ENCODE data around the gene ECT2.
"Not testable (repeated sequence)": the region's sequence is repeated elsewhere in the genome, so short reads cannot be mapped to it uniquely, and the experiment has no call there.

The ECT2 gene, protein sequence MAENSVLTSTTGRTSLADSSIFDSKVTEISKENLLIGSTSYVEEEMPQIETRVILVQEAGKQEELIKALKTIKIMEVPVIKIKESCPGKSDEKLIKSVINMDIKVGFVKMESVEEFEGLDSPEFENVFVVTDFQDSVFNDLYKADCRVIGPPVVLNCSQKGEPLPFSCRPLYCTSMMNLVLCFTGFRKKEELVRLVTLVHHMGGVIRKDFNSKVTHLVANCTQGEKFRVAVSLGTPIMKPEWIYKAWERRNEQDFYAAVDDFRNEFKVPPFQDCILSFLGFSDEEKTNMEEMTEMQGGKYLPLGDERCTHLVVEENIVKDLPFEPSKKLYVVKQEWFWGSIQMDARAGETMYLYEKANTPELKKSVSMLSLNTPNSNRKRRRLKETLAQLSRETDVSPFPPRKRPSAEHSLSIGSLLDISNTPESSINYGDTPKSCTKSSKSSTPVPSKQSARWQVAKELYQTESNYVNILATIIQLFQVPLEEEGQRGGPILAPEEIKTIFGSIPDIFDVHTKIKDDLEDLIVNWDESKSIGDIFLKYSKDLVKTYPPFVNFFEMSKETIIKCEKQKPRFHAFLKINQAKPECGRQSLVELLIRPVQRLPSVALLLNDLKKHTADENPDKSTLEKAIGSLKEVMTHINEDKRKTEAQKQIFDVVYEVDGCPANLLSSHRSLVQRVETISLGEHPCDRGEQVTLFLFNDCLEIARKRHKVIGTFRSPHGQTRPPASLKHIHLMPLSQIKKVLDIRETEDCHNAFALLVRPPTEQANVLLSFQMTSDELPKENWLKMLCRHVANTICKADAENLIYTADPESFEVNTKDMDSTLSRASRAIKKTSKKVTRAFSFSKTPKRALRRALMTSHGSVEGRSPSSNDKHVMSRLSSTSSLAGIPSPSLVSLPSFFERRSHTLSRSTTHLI

GRCh38 chr3:172750368-172751174 is at the start of gene ECT2:
TSS of gene ECT2 (plus strand) at chr3:172750726. CDS start at chr3:172754531, 3,805 bp downstream.
- peak within 1 kb of the TSS; percentile 96 for H3K27ac ChIP-seq
- peak; percentile 98 for DNase-seq (ENCODE audit: low read depth, low spot score)

DNA sequence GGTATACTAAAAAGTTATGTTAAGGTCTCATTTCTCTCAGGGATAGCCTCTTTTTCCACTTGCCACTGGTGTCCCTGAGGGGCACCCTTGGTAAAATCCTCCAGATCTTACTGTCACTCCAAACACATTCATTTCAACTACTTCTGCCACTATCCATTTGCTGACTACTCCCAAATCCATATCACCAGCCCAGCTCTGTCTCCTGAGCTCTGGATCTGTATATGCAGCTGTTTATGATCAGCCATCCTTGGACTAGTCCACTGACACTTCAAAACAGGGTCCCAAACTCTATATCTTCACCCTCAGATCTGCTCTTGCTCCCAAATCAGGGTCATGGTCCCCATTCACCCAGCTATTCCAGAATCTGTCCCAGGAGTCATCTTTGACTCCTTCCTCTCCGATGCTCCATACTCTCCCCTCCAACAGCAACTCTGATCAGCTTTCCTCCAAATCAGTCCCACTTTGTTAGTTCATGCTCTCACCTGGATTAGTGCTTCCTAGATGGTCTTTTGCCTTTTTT is 49.5 kb upstream of the ECT2 start:
- no peak for DNase-seq (ENCODE audit: low read depth, low spot score)
- no peak overlapping the region for H3K27ac ChIP-seq

DNA sequence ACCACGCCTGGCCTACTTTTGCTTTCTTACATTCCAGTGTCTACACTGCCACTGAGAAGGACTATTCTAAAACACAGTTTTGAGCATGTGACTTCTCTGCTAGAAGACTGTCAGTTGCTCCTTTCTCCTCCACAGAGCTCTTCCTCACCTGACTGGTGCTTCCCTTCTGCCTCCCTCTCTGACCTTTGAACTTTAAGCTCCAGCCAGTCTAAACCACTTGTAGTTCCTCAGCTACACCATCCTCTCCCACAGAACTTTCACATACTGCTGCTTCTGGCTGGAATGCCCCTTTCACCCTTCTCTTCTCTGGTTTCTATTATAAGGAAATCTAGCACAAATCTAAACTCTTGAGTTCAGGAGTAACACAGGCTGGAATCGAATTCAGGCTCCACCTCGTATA is 48.8 kb upstream of the ECT2 start:
- no peak overlapping the region for H3K27ac ChIP-seq
- DNase-seq (ENCODE audit: low read depth, low spot score) = no peak

GRCh38 chr3:172702256-172702655 is 48.3 kb upstream of the ECT2 start:
- no peak overlapping the region for H3K27ac ChIP-seq
- DNase-seq (ENCODE audit: low read depth, low spot score) = no peak

- DNase-seq (ENCODE audit: low read depth, low spot score); H3K27ac ChIP-seq: not testable (repeated sequence)
Measured at GRCh38 chr3:172702731-172703130, 47.8 kb upstream of the ECT2 start.

DNA sequence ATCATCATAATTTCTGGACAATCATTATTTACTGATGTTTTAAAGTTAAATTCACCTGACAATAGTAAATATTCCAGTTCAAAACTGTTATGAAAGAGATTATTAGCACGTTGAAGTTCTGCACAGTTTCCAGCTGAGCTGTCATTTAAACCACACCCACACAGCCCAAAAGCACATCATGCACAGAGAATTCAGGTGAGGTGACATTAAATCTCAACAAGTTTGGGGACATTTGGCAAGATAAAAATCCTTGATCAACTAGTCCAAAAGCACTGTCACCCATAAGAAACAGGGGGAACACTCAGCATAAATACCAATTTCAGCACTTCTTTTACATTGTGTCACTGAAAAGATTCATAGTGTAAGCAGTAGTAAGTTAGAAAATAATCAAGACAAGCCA is 46.5 kb upstream of the ECT2 start:
- no peak overlapping the region for H3K27ac ChIP-seq
- DNase-seq (ENCODE audit: low read depth, low spot score) = no peak

- no peak for DNase-seq (ENCODE audit: low read depth, low spot score)
- no peak overlapping the region for H3K27ac ChIP-seq
Measured at GRCh38 chr3:172705170-172705569, 45.4 kb upstream of the ECT2 start.

DNA sequence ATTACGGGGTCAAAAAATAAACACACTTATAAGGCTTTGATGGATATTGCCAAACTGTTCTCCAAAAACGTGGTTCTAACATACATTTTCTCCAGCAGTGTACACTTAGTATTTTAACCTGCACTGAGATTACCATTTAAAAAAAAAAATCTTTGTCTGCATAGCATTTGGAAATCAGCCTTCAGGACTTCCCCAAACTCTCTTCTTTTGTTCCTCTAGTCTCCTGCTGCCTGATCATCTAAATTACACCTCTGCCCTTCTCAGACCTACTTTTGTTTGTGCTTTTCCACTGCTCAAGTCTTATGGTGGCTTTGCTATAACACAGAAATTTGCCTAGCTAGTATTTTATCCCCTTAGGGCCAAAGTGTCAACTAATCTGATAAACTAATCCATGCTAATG is 43.5 kb upstream of the ECT2 start:
- no peak overlapping the region for H3K27ac ChIP-seq
- no peak for DNase-seq (ENCODE audit: low read depth, low spot score)

GRCh38 chr3:172707967-172708366 is 42.6 kb upstream of the ECT2 start:
- H3K27ac ChIP-seq = no peak overlapping the region
- DNase-seq (ENCODE audit: low read depth, low spot score) = no peak

GRCh38 chr3:172708921-172709773 is 41.4 kb upstream of the ECT2 start:
- H3K27ac ChIP-seq = peak overlapping the region; percentile 90
- DNase-seq (ENCODE audit: low read depth, low spot score) = no peak

DNA sequence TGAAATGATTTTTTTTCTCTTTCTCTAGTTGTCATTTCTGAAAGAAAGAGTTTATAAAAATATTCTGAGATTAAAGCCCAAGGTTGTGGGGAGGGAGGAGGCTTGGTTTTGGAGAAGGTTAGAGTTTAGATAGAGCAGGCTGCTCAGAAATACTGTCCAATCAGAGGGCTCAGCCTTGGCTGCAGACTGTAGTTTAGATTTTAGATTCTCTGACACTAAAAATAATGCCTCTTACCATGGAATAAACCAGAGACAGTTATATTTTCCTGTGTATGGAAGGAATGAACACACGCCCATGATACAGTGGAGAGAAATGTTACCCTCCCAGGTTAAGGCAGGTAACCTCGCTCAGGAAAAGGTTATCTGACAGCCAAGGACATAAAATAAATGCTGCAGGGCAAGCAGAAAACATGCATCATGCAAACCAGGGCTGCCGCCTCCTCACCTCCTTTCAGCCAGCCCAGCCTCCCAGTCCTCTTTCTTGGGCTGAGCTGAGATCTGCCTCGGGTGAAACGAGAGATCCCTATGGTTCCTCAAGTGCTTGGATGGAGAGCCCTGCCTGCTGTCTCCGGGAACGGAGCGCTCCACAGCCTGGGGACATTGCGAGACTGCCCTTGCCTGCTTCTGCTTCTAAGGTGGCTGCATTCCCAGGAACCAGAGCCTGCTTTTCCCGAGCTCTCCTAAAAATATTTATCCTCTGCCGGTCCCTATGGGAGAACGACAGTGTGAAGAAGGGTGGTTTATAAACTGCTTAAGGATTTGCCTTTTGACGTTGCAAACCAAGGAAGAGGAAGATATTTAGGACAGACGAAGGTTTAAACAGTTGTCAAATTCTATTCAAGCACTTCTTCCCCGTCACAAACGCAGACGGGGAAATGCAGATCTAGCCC is 40.5 kb upstream of the ECT2 start:
- peak overlapping the region; percentile 90 for H3K27ac ChIP-seq
- DNase-seq (ENCODE audit: low read depth, low spot score) = no peak

DNA sequence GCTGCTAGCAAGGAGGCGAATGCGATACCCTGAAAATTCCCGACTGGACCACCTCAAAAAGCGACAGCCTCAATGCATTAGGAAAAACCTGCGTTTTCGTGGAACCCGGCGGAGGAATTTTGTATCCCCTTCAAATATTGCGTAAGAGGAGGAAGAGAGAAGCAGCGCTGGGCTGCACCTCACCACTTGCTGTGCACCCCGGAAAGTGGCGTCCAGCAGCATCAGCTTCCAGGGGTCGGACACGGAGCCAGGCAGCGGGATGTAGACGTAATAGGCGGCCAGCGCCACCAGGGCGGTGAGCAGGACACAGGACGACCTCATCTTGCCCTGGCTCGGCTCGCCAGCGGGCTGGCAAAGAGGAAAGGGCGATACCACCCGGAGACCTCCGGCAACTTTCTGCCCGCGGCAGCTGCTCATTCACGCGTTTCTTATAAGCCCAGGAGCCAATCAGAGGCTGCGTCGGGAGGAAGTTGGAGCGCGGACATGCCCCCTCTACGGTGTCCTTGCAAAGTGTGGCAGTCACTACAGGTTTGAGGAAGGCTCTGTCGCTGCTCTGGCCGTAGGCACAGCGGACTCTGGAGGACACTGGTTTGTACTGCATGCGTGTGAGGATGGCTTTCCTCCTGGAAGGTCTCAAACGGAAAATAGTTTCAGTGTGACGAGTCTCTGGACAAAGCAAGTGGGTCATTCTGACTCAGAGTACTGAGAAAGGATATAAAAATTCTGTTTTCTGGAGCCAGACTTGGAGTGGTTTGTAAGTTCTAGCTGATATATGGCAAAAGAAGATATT is 39.7 kb upstream of the ECT2 start, which contains the start of gene NCEH1:
Gene NCEH1, minus strand, starts transcription at position 404 of the 790 bp plus-strand sequence. Its CDS starts 83 bp downstream, at position 321.
- peak within 1 kb of the TSS; percentile 90 for H3K27ac ChIP-seq
- peak; percentile 84 for DNase-seq (ENCODE audit: low read depth, low spot score)

GRCh38 chr3:172711454-172711795 is 39.1 kb upstream of the ECT2 start:
- DNase-seq (ENCODE audit: low read depth, low spot score) = no peak
- peak overlapping the region; percentile 90 for H3K27ac ChIP-seq

DNA sequence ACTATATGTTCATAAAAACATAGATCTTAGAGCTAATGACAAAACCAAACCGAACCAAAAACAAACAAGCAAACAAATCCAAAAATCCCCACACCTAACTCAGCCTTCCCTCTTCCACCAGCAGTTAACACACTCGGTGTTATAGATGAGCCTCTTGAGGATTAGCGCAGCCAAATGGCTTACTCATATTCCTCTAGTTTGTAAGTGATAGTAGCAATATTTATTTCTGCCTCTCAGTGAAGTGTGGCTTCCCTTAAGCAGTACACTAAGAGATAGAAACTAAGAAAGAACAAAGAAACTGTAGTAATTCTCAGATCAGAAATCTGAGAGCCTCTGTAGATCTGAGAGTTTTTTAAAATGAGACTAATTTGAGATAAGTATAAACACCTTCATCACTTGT is 37.2 kb upstream of the ECT2 start:
- no peak overlapping the region for H3K27ac ChIP-seq
- DNase-seq (ENCODE audit: low read depth, low spot score) = no peak

DNA sequence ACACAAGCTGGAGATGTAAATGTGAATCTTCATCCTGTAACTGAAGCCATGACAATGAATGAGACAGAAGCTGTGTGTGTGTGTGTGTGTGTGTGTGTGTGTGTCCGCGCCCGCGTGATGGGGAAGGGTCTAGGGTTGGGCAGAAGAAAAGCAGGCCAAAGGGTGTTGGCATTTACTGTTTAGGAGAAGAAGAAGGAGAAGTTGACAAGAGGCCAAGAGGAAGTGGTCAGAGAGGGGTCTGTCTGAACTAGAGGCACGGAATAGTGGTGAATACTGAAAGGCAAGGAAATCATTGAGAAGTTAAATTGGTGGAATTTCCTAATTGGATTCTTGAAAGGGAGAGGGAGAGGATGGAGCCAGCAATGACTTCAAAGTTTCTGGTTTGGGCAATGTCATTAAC is 34.0 kb upstream of the ECT2 start:
- DNase-seq (ENCODE audit: low read depth, low spot score) = no peak
- no peak overlapping the region for H3K27ac ChIP-seq

DNA sequence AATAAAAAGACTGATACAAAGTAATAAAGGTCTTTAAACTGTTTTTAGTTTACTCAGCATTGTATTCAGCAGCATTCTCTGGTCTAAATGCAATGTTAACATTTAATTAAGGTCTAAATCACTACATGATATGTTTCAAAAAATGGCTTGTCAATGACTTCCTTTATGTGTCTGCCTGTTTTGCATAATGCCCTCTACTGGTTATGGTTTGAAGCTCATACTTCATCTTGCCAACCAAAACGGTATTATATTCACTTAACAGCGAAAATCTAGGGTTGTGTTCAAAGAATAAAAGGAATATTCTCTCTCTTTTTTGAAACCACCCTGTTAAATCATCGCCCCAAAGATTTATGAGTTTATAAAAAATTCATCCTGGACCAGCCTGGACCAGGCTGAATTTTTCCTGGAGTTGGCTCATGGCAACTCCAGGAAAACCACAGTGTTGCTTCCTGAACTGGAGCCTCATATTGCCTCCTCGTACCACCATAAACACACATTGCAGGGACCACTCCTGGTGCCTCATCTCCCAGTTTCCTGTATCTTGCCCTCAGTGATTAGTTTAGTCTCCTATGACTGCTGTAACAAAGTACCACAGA is 32.9 kb upstream of the ECT2 start:
- DNase-seq (ENCODE audit: low read depth, low spot score) = no peak
- H3K27ac ChIP-seq = no peak overlapping the region

DNA sequence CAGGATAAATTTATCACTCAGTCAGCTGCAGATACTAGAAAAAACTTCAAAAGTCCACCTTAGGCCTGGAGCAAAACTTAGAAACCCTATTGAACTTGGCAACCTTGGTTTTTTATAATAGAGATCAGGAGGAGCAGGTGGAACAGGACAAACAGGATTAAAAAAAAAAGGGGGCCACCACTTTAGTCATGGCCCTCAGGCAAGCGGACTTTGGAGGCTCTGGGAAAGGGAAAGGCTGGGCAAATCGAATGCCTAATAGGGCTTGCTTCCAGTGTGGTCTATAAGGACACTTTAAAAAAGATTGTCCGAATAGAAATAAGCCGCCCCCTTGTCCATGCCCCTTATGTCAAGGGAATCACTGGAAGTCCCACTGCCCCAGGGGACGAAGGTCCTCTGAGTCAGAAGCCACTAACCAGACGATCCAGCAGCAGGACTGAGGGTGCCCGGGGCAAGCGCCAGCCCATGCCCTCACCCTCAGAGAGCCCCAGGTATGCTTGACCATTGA is 27.9 kb upstream of the ECT2 start:
- not testable (repeated sequence) for DNase-seq (ENCODE audit: low read depth, low spot score); H3K27ac ChIP-seq
